Measurements from ENCODE around the gene PDXK. TPM values are rescaled to one million over a fixed set of nuclear protein-coding genes. Genes with fewer than 3 reads are reported as not detected.

PDXK gene
- total RNA-seq, 1 experiment from 2014 or later, result 193 TPM

DNA sequence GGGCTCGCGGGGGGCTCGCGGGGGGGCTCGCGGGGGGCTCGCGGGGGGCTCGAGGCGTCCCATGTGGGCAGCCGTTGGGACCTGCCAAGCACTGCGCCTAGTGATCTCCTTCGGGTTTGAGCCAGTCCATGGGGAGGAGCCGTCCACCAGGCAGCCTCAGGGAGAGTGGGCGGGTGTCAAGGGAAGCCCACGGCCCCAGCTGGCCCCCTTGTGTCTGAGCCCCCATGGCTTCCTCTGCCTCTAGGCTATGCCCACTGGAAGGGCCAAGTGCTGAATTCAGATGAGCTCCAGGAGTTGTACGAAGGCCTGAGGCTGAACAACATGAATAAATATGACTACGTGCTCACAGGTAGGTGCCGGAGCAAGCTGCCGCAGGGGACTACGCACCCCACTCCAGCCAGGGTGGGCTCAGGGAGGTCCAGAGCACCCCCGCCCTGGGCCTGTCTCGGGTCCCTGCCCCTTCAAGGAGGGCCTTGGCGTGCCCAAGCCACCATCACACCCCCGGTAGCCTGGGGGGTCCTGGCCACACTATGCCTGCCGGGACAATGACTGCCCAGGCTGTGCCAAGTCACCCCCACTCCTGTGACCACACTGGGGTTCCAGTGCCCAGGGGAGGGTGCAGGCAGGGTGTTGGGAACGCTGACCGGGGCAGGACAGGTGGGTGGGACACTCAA lies 22.6 kb downstream of the PDXK start:
- no peak for DNase-seq (ENCODE audit: low spot score)

DNA sequence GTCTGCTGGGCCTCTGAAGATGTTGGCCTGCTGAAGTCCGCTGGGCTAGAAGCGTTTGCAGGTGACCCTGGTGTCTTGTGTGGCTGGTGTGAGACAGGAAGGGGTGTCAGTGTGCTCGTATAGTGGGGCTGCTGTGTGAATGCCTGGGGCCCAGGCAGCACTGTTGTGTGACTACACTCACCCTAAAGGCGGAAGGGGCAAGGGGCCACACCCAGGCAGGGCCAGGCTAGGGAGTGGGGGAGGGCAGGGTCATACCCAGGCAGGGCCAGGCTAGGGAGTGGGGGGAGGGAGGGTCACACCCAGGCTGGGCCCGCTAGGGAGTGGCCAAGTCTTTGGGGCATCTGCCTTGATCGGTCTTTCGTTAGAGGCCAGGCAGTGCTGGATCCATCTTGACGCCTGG lies 25.0 kb downstream of the PDXK start:
- no peak for DNase-seq (ENCODE audit: low spot score)

GRCh38 chr21:43744725-43745124 lies 25.8 kb downstream of the PDXK start:
- DNase-seq (ENCODE audit: low spot score), result no peak

GRCh38 chr21:43745772-43746517 lies 27.0 kb downstream of the PDXK start:
- no peak for DNase-seq (ENCODE audit: low spot score)

GRCh38 chr21:43748622-43749021 lies 29.7 kb downstream of the PDXK start:
- no peak for DNase-seq (ENCODE audit: low spot score)

DNA sequence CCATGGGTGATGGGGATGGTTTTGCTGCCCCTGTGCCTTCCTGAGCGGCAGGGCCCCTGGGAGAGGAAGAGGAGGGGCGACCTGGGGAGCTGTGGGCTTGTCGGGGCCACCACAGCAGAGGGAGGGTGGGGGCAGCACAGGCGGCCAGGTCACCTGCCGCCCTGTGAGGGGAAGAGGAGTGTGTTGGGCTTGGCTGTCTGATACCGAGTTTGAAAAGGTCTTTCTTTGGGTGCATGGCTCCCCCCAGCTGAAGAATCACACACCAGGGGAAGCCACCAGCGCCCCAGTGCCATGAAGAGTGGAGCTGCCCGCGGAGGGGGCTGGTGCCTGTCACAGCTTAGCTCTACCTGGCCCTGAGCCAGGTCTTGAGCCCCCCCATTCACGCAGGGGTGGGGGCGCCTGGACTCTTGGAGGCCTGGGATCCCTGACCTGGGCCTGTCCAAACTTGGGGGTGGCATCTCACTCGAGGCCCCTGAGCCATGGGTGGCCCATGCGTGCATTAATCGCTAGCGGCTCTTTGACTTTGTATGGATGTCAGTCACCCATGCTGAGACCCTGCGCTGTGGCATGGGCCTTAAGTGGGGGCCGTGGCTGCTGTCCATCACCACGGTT lies 30.8 kb downstream of the PDXK start:
- DNase-seq (ENCODE audit: low spot score), result no peak

- no peak for DNase-seq (ENCODE audit: low spot score)
Observed at GRCh38 chr21:43750339-43751033, 31.6 kb downstream of the PDXK start.

DNA sequence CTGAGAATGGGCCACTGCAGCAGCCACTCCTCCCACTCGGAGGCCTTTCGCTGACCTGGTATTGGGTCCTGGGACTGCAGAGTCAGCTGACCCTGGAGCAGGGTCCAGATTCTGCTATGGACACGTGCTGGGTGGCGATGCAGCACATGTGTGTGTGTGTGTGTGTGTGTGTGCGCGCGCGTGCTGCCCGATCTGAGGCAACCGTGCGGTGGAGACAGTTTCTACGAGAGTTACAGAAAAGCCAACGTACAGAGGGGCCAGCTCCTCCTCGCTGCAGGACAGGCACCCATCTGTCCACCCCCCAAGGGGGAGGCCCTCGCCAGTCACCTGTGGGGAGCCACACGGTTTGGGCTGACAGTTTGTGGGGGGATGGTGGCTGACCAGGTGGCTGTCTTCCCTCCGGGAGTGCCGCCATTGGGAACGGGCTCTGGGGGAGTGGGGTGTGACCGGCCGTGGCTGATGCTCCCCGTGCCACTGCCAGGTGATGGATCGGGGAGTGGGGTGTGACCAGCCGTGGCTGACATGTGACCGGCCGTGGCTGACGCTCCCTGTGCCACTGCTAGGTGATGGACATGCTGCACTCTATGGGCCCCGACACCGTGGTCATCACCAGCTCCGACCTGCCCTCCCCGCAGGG lies 33.1 kb downstream of the PDXK start:
- DNase-seq (ENCODE audit: low spot score), result no peak

DNA sequence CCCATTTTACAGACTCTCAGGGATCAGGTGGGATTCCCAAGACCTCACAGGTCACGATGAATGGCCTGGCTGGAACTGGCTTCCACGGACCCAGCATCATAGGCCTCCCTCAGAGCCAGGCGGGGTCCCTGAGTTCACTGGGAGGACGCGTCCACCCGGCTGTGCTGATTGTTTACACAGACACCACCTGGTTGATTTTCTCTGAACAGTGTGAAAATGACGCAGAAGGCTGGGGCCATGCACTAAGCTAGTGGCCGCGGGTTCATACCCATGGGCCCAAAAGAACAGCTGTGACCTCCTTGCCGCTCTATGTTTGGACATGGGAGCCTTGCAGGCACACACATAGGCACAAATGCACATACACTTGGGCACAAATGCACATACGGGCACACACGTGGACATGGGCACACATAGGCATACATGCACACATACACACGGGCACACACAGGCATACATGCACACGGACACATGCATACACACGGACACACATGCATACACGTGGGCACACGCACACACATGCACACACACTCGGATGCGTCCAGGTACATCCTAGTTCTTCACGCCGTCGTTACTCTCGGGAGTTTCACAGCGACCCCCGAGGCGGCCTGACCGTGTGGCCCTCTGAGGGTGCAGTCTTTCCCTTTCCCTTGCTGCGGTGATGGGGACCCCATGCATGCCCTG lies 34.0 kb downstream of the PDXK start:
- DNase-seq (ENCODE audit: low spot score), result no peak

GRCh38 chr21:43753439-43753799 lies 34.5 kb downstream of the PDXK start:
- no peak for DNase-seq (ENCODE audit: low spot score)

DNA sequence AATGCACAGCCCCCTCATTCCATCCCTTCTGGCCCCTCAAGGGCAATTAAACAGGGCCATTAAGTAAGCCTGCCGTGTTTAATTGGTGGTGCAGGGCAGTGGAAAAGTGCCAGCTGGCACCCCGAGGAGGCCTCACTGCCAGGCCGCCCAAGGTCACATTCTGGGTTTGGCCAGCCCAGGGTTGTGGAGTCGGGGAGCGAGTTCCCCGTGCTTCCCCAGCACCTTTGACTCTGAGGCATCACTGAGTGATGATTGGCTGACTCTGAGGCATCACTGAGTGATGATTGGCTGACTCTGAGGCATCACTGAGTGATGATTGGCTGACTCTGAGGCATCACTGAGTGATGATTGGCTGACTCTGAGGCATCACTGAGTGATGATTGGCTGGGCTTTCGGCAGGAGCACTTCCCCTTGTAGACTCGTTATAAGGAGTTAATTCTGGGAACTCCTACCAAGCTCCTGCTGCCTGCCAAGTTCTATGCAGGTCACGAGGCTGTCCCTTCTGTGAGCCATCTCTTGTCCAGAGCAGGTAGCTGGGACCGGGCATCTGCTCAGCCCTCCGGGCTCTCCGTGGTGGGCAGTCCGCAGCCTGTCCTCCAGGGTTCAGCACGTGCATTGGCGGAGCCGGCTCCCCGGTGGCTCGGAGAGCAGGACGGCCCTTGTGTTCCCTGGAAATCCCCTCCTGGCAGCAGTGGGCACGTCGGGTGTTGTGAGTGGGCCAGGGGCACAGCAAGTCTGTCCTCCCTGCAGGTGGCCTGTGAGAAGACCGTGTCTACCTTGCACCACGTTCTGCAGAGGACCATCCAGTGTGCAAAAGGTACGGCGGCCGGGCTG lies 36.2 kb downstream of the PDXK start:
- DNase-seq (ENCODE audit: low spot score), result no peak

DNA sequence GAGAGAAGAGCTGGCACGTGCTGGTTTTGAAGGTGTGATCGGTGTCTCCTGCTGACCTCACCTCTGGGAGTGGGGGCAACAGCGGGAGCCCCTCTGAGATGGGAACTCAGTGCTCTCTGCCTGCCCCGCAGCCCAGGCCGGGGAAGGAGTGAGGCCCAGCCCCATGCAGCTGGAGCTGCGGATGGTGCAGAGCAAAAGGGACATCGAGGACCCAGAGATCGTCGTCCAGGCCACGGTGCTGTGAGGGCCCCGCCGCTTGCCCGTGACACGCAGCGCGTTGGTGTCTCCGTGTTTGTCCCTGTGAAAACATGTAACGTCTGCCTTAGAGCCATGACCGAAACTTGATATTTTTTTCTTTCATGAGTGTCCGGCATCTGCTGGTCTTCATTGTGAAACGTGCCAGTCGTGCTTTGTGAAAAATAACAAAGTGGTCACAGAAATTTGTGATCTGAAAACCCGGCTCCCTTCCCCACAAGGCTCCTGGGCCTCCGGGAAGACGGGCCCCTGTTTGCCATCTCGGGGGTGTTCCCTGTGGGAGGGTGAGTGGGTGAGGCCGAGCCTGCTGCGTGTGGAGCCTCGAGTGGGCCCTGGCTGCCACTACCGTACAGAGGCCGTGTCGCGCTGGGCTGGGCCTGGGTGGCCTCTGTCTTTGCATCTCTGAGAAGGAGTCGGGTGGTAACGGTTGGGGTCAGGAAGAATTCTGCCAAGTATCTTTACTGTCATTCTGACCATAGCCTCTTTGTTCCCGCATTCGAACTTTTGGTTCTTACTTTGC lies 37.1 kb downstream of the PDXK start:
- no peak for DNase-seq (ENCODE audit: low spot score)

DNA sequence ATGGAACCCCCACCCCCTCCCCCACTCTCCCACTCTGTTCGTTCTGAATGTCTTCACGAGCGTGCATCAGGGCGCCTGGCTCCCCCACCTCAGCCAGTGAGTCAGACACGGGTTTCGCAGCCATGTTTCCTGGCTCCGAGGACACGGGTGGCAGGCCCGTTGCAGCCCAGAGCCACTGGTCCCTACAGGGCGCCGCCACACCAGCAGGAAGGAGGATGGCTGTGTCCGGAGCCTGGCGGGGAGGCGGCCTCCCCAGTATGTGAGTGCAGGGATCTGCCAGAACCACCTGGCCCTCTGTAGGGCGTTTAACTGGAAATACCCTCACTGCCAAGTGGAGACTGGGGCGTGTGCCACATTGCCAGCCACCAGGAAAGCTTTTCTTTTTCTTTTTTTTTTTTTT lies 38.7 kb downstream of the PDXK start:
- no peak for DNase-seq (ENCODE audit: low spot score)

DNA sequence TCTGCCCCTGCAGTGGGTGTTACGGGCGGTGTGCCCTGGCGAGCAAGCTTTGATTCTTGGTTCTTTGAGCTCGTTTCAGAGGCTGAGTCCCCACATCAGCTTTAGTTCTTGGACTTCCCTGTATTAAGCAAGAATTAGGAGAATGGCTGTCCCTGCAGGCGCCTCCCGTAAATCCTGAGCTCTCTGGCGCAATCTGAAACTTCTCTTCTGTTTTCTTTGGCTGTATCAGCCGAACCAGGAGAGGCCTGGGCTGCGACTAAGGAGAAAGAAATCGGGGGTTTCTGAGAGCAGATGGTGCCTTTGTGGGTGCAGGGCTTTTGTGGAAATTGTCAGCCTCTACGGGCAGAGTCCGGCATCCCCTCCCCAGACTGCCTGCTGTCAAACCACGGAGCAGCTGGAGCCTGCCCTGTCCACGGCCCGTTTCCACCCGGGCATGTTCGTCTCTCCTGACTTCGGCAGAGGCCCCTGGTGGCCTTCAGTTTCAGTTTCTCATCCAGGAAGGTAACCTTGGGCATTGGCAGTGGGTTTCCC lies 39.2 kb downstream of the PDXK start:
- DNase-seq (ENCODE audit: low spot score), result no peak

DNA sequence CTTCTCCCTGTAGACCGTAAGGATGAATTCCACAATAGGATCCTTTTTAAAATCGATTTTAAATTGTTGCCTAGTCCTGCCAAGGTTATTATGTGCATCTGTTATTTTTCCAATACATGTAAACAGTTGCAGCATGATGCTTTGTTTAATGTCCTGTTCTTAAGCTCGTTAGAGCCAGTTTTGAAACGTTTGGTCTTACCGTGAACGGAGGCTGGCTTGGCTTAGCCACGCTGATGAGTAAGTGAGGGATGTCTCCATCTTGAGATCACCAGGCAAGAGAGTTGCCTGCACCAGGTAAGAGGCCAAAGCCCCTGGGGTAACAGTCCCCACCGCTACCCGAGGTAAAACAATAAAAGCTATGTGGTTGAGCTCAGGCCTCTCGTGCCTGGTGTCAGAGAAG lies 39.9 kb downstream of the PDXK start:
- no peak for DNase-seq (ENCODE audit: low spot score)

DNA sequence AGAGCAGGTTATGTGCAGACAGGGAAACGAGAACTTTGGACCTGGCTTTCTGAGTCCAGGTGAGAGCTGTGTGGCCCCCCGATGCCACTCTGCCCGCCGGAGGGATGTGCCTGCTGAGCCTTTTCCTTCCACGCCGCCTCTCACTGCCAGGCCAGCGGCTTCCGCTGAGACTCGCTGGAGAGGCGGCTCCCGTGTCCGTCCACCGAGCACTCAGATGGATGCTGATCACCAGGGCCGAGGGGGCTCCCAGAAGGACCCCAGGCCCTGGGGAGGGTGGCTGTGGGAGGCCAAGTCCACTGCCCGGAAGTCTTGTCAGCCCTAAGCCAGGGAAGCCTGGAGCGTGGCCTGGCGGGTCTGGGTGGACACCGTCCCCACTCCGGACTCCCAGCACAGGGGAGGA lies 40.7 kb downstream of the PDXK start:
- DNase-seq (ENCODE audit: low spot score), result no peak

GRCh38 chr21:43760391-43760958 lies 41.5 kb downstream of the PDXK start:
- no peak for DNase-seq (ENCODE audit: low spot score)

DNA sequence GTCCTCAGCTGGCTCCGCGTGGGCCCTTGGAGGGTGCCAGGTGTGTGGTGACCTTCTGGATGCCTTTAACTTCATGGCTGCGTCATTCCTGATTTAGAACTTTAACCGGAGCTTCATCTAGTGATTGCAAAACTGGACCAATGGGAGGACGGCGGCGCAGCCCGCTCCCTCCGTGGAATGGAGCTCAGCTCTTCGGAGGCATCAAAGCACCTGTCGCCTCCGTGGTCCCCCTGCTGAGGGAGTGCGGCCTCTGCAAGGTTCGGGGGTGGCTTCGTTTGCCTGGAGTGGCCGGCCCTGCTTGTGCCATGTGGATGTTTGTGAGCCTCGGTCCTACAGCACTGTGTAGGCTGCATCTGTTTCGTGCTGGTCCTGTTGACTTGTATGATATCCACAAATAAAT lies 43.0 kb downstream of the PDXK start:
- no peak for DNase-seq (ENCODE audit: low spot score)

Measured in HT-29 (cell line).